GOT3 (cell line): ENCODE measurements around the gene PPP6R2.

Experiments
- DNase-seq: peaks from one replicate; lab custom pipeline; 2025; ENCODE audit warnings: mixed read lengths; lab: John Stamatoyannopoulos, UW

The PPP6R2 gene

GRCh38 chr22:50485221-50486131, 142.3 kb downstream of the PPP6R2 start:
- DNase-seq, result no peak

- DNase-seq, result no peak
Measured at GRCh38 chr22:50486561-50487289, 143.6 kb downstream of the PPP6R2 start, which contains the start of gene MIOX. Gene MIOX, plus strand, starts transcription at chr22:50486859. Its CDS starts 39 bp downstream, at chr22:50486898.

DNA sequence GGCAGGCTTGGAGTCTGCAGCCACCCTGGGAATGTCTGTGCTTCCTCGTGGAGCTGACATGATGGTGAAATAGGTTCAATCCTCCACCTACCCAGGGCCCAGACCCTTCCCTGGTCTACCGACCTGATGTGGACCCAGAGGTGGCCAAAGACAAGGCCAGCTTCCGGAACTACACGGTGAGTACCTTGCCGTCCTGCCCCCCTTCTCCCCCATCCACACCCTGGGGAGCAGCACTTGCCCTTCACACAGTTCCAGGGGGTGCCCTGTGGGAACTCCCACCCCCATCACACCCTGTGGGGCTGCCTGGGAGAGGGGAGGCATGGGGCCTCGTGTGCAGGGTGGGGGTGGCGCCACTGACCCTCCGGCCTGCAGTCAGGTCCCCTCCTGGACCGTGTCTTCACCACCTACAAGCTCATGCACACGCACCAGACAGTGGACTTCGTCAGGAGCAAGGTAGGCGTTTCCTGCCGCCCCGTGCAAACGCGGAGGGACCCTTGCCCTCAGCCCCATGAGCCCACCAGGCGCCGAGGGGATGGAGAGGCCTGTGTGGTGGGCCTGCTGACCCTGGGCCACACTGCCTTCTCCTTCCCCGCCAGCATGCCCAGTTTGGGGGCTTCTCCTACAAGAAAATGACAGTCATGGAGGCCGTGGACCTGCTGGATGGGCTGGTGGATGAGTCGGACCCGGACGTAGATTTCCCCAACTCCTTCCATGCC, 144.3 kb downstream of the PPP6R2 start:
- no peak for DNase-seq

- DNase-seq, result no peak
Measured at GRCh38 chr22:50488006-50488677, 145.0 kb downstream of the PPP6R2 start.

GRCh38 chr22:50488886-50489285, 145.8 kb downstream of the PPP6R2 start:
- DNase-seq, result no peak

GRCh38 chr22:50489363-50490243, 146.5 kb downstream of the PPP6R2 start:
- DNase-seq, result no peak

GRCh38 chr22:50490531-50491308, 147.6 kb downstream of the PPP6R2 start:
- no peak for DNase-seq
